Panc1 (cell line): ENCODE data around the gene LASP1. TPM values are rescaled to one million over a fixed set of nuclear protein-coding genes. Genes with fewer than 3 reads are reported as not detected.

Source experiments
- ATAC-seq: fragments of 200-7000 bp; cut with Tn5 transposase; 2 replicates; pipeline ENCODE4 v1.9.1; 2020; ENCODE audit warnings: mild to moderate bottlenecking, moderate library complexity
- BruUV-seq: library from RNA; stranded (reverse); fragments of 400-500 nt; replicated peaks from 2 replicates; lab custom pipeline; 2021; lab: Mats Ljungman, UMichigan
- CTCF ChIA-PET: fragments of 300-600 bp; sonication (Branson Sonifier 250); formaldehyde crosslinking; loops from one replicate; lab custom pipeline; 2022; ENCODE audit warnings: antibody characterized with exemption; lab: Charles Lee
- POLR2A ChIA-PET: fragments of 300-600 bp; sonication (Branson Sonifier 250); formaldehyde crosslinking; loops from one replicate; lab custom pipeline; 2022; ENCODE audit warnings: antibody characterized with exemption; lab: Charles Lee
- DNase-seq: peaks from one replicate; pipeline ENCODE4 v3.0.0-alpha.2; 2010; ENCODE audit warnings: low read depth, low spot score
- H3K27ac ChIP-seq: 2 replicates; pipeline ENCODE4 v1.5.1; 2011; ENCODE audit warnings: mild to moderate bottlenecking, low read length, inconsistent platforms
- H3K27me3 ChIP-seq: fragments of 200-500 bp; sonication (Bioruptor generic); 2 replicates; pipeline ENCODE4 v1.6.0; 2014; ENCODE audit warnings: low read length, inconsistent platforms; ENCODE audit not compliant: control insufficient read depth, insufficient read depth
- H3K36me3 ChIP-seq: fragments of 200-500 bp; sonication (Bioruptor generic); 2 replicates; pipeline ENCODE4 v1.5.1; 2014; ENCODE audit warnings: inconsistent platforms, mild to moderate bottlenecking, low read length, moderate library complexity; ENCODE audit not compliant: control insufficient read depth, insufficient read depth
- H3K4me1 ChIP-seq: 2 replicates; pipeline ENCODE4 v1.5.1; 2011; ENCODE audit warnings: inconsistent platforms, mild to moderate bottlenecking, low read length, moderate library complexity; ENCODE audit not compliant: control insufficient read depth, insufficient read depth
- H3K4me3 ChIP-seq, 2 experiments: 2 replicates each; pipeline ENCODE4 v1.5.1; 2011 to 2012; ENCODE audit warnings: low read depth in 2 of 2, low read length in 2 of 2, mild to moderate bottlenecking in 2 of 2, inconsistent platforms in 1 of 2, moderate library complexity in 1 of 2
- H3K9me3 ChIP-seq: fragments of 200-500 bp; sonication (Bioruptor generic); 2 replicates; pipeline ENCODE4 v1.5.1; 2014; ENCODE audit warnings: low read depth, mild to moderate bottlenecking, inconsistent platforms, low read length, moderate library complexity; ENCODE audit not compliant: control insufficient read depth, insufficient read depth
- POLR2AphosphoS5 ChIP-seq: IDR thresholded peaks from 2 replicates; pipeline ENCODE4 v1.6.1; 2012; ENCODE audit warnings: mild to moderate bottlenecking, low read depth, low read length, moderate library complexity
- REST ChIP-seq, 2 experiments: IDR thresholded peaks; 2 replicates each; pipeline ENCODE4 v1.6.1; 2011 to 2012; ENCODE audit warnings: low read depth in 2 of 2, control low read depth in 1 of 2, low read length in 1 of 2, mild to moderate bottlenecking in 1 of 2, moderate library complexity in 1 of 2; ENCODE audit not compliant: insufficient read depth in 1 of 2
- SIN3A ChIP-seq: IDR thresholded peaks from 2 replicates; pipeline ENCODE4 v1.6.1; 2012; ENCODE audit warnings: low read depth, mild to moderate bottlenecking, low read length, moderate library complexity, borderline replicate concordance; ENCODE audit not compliant: insufficient read depth
- TCF7L2 ChIP-seq: IDR thresholded peaks from 2 replicates; pipeline ENCODE4 v1.6.1; 2011; ENCODE audit warnings: mild to moderate bottlenecking, low read depth, low read length, inconsistent platforms
- in situ Hi-C: cut with HindIII; loops from 2 replicates; pipeline ENCODE4 v1.10.0; 2016; ENCODE audit warnings: low sequenced_read_pairs, low pct_unique_long_range_greater_than_20kb
- intact Hi-C: fragments of 100-400 bp; cut with micrococcal nuclease; formaldehyde crosslinking; loops from one replicate; pipeline ENCODE4 v1.10.0; 2022; ENCODE audit not compliant: unreplicated experiment
- total RNA-seq: library from RNA; stranded (reverse); gene quantifications from one replicate; pipeline ENCODE4 v1.2.1, GENCODE V29; 2021; ENCODE audit not compliant: unreplicated experiment
- TF ChIP-seq, protein P1 (sequence below): fragments of 450-650 bp; IDR thresholded peaks from 2 replicates; pipeline ENCODE4 v1.5.1; 2017; ENCODE audit warnings: mild to moderate bottlenecking

The LASP1 gene
- total RNA-seq, 1 experiment from 2014 or later, result 112 TPM

GRCh38 chr17:38892620-38893019 is 22.8 kb downstream of the LASP1 start:
- no peaks in the 10 kb centered on the region for H3K9me3 ChIP-seq
- H3K4me1 ChIP-seq, result peaks cover 5% of the 10 kb centered on the region
- H3K36me3 ChIP-seq, result no peaks in the 10 kb centered on the region
- ATAC-seq (no peak), DNase-seq (no peak)
- in situ Hi-C loops (no loop called here), intact Hi-C loops (no loop called here)
- ChIA-PET POLR2A (no interaction called here), CTCF (no interaction called here)
- H3K27me3 ChIP-seq, result no peaks in the 10 kb centered on the region
- TF ChIP-seq TCF7L2, result no peak
- no peak for TF ChIP-seq REST (IDR thresholded peaks at IDR 0.05; ENCODE audit: insufficient read depth in 1 of 2, low read depth in 2 of 2, low read length in 1 of 2)
- TF ChIP-seq POLR2AphosphoS5, result no peak
- no peak for TF ChIP-seq SIN3A
- TF ChIP-seq, protein P1, sequence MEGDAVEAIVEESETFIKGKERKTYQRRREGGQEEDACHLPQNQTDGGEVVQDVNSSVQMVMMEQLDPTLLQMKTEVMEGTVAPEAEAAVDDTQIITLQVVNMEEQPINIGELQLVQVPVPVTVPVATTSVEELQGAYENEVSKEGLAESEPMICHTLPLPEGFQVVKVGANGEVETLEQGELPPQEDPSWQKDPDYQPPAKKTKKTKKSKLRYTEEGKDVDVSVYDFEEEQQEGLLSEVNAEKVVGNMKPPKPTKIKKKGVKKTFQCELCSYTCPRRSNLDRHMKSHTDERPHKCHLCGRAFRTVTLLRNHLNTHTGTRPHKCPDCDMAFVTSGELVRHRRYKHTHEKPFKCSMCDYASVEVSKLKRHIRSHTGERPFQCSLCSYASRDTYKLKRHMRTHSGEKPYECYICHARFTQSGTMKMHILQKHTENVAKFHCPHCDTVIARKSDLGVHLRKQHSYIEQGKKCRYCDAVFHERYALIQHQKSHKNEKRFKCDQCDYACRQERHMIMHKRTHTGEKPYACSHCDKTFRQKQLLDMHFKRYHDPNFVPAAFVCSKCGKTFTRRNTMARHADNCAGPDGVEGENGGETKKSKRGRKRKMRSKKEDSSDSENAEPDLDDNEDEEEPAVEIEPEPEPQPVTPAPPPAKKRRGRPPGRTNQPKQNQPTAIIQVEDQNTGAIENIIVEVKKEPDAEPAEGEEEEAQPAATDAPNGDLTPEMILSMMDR, result no peak
- H3K4me3 ChIP-seq, result no peak overlapping the region
- H3K27ac ChIP-seq, result no peak overlapping the region
- no TSS peak for BruUV-seq

DNA sequence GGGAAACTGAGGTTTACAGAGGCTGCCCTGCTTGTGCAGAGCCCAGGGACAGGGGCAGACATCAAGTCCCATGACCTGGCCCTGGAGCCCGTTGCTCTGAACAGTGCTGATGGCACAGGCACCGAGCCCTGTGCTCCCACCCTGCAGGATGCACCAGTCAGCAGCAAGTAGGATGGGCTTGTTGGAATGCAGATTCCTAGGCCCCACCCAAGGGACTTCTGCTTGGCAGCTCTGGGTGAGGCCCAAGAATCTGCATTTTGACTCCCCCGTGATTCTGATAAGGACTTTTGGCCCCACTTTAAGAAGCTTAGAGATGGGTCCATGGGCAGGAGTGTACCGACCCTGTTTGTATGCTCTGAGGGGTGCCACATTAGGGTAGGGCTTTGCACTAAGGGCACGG is 23.3 kb downstream of the LASP1 start:
- DNase-seq, result no peak
- H3K27me3 ChIP-seq, result no peaks in the 10 kb centered on the region
- no peak overlapping the region for H3K27ac ChIP-seq
- no peak overlapping the region for H3K4me3 ChIP-seq
- ChIA-PET CTCF (no interaction called here), POLR2A (interaction anchor here (0.6 kb wide), 1 partner anchor 9 kb away, joined by 5 read pairs; no protein-coding TSS in a partner anchor)
- ATAC-seq, result no peak
- no TSS peak for BruUV-seq
- peaks cover 10% of the 10 kb centered on the region for H3K4me1 ChIP-seq
- in situ Hi-C loops, result no loop called here
- H3K9me3 ChIP-seq, result no peaks in the 10 kb centered on the region
- TF ChIP-seq REST (IDR thresholded peaks at IDR 0.05; ENCODE audit: insufficient read depth in 1 of 2, low read depth in 2 of 2, low read length in 1 of 2) (no peak), TCF7L2 (no peak), POLR2AphosphoS5 (no peak)
- TF ChIP-seq, protein P1, result no peak
- intact Hi-C loops, result no loop called here
- H3K36me3 ChIP-seq, result no peaks in the 10 kb centered on the region
